Measurements from ENCODE around the gene OSBPL8.

- TF ChIP-seq ATF2 (IDR thresholded peaks at IDR 0.05; ENCODE audit: low read length) (no peak), POLR2A (IDR thresholded peaks at IDR 0.05; ENCODE audit: control extremely low read depth in 1 of 2, low read depth in 2 of 2, low read length in 2 of 2) (no peak), POLR2AphosphoS5 (IDR thresholded peaks at IDR 0.05; ENCODE audit: low read depth, low read length) (no peak), KDM1A (IDR thresholded peaks at IDR 0.05; ENCODE audit: borderline replicate concordance, low read length) (no peak), EZH2 (IDR thresholded peaks at IDR 0.05; ENCODE audit: low read depth, low read length, severe bottlenecking) (no peak), MAX (IDR thresholded peaks at IDR 0.05) (no peak)
Observed at GRCh38 chr12:76573840-76574373, 14.3 kb upstream of the OSBPL8 start.

Data from H1 (cell line).